Activated naive CD4-positive, alpha-beta T cell treated with anti-CD3 and anti-CD28 coated beads, Interleukin-2, amount 10 ng/mL, durations not matched to agents 7 days and 5 days (primary cell): ENCODE data around the gene ACTN4.

Experiments
- CTCF ChIA-PET: fragments of 350-600 bp; sonication (Branson Sonifier 250); formaldehyde crosslinking; loops from one replicate; lab custom pipeline; 2021; ENCODE audit warnings: antibody characterized with exemption; lab: Charles Lee
- DNase-seq: peaks from one replicate; pipeline ENCODE4 v3.0.0-alpha.2; 2020
- H3K27ac Mint-ChIP-seq: one replicate; pipeline ENCODE4 v1.8.0; 2021; ENCODE audit warnings: mild to moderate bottlenecking, moderate library complexity, mixed read lengths
- H3K27me3 Mint-ChIP-seq: one replicate; pipeline ENCODE4 v1.8.0; 2021; ENCODE audit warnings: mild to moderate bottlenecking, mixed read lengths
- H3K36me3 Mint-ChIP-seq: one replicate; pipeline ENCODE4 v1.8.0; 2021; ENCODE audit warnings: mixed read lengths
- H3K4me1 Mint-ChIP-seq: one replicate; pipeline ENCODE4 v1.8.0; 2021; ENCODE audit warnings: mixed read lengths
- H3K4me3 Mint-ChIP-seq: one replicate; pipeline ENCODE4 v1.8.0; 2021; ENCODE audit warnings: mild to moderate bottlenecking, moderate library complexity, mixed read lengths
- H3K9me3 Mint-ChIP-seq: one replicate; pipeline ENCODE4 v1.8.0; 2021; ENCODE audit warnings: mixed read lengths

The ACTN4 gene

DNA sequence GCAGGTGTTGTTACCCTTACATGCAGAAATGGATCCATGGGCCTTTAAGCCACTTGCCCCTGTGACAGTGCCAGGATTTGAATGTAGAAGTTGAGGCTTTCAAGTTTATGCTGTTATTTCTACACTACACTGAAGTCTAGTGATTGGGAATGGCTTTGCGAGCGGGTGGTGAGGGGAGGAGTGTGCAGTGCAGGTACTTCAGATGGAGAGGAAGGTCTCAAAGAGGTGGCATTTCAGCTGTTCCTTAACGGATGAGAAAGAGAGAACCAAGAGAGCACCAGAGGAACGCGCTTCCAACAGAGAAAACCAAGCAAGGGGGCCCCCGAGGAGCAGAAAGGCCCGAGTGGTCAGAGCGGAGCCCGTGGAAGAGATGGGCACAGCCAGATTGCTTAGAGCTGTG is 13.3 kb downstream of the ACTN4 start:
- H3K4me3 Mint-ChIP-seq: no peak overlapping the region
- H3K27ac Mint-ChIP-seq: no peak overlapping the region
- no peak for DNase-seq
- H3K9me3 Mint-ChIP-seq: no peaks in the 10 kb centered on the region
- no peaks in the 10 kb centered on the region for H3K27me3 Mint-ChIP-seq
- peaks cover 33% of the 10 kb centered on the region for H3K36me3 Mint-ChIP-seq
- H3K4me1 Mint-ChIP-seq: peaks cover 83% of the 10 kb centered on the region
- CTCF ChIA-PET: no interaction called here

DNA sequence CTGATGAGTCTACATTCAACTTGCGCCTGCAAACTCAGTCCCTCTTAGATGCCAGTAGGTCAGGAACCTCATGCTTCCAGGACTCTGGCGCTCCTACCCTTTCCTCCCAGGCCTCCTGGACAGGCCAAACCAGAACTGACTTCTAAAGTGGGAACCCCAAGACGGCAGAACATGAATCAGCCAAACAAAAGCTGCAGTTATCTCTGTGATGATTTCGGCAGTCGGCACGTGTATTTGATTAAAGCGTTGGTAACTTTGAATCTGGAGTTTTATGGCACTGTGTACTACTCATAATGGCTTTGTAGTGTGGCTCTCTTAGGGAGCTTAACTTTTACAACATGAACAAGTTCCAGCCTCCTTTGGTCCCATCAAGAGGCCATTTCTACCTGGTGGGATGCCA is 13.7 kb downstream of the ACTN4 start:
- Mint-ChIP-seq H3K36me3 (peaks cover 33% of the 10 kb centered on the region), H3K4me3 (no peak overlapping the region), H3K9me3 (no peaks in the 10 kb centered on the region), H3K27me3 (no peaks in the 10 kb centered on the region), H3K4me1 (peaks cover 83% of the 10 kb centered on the region), H3K27ac (no peak overlapping the region)
- DNase-seq: no peak
- CTCF ChIA-PET: no interaction called here

- Mint-ChIP-seq H3K27me3 (no peaks in the 10 kb centered on the region), H3K27ac (no peak overlapping the region), H3K4me1 (peaks cover 83% of the 10 kb centered on the region), H3K36me3 (peaks cover 33% of the 10 kb centered on the region), H3K9me3 (no peaks in the 10 kb centered on the region), H3K4me3 (no peak overlapping the region)
- DNase-seq: no peak
- CTCF ChIA-PET: interaction anchor here (0.7 kb wide), 1 partner anchor 9 kb away, joined by 3 read pairs; no protein-coding TSS in a partner anchor
These were observed 14.5 kb downstream of the ACTN4 start for GRCh38 chr19:38661996-38662395.

- H3K27me3 Mint-ChIP-seq: no peaks in the 10 kb centered on the region
- CTCF ChIA-PET: interaction anchor here (0.7 kb wide), 1 partner anchor 8 kb away, joined by 3 read pairs; no protein-coding TSS in a partner anchor
- H3K36me3 Mint-ChIP-seq: peaks cover 32% of the 10 kb centered on the region
- no peak for DNase-seq
- no peaks in the 10 kb centered on the region for H3K9me3 Mint-ChIP-seq
- H3K4me1 Mint-ChIP-seq: peaks cover 83% of the 10 kb centered on the region
- H3K27ac Mint-ChIP-seq: no peak overlapping the region
- no peak overlapping the region for H3K4me3 Mint-ChIP-seq
These were observed 15.2 kb downstream of the ACTN4 start for GRCh38 chr19:38662537-38663155.

DNA sequence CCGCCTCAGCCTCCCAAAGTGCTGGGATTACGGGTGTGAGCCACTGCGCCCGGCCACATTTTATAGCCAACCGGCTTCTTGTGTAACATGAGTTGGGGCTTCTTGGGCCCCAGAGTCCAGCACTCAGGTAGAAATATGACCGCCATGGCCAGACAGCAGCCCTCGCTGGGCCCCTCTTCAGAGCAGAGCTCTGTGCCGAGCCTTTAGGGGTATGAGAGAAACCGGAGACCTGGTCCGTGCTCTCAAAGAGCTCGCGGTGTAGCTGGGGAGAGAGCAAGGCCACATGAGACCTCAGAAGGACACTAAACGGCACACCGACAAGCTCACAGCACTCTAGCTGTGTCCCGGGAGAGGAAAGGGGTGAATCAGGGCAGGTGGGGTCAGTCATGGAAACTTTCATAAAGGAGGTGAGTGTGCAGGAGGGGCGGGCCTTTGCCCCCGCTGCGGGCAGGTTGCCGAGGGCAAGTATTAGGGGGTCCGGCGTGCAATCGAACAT is 15.8 kb downstream of the ACTN4 start:
- CTCF ChIA-PET: no interaction called here
- Mint-ChIP-seq H3K36me3 (peaks cover 33% of the 10 kb centered on the region), H3K4me1 (peaks cover 83% of the 10 kb centered on the region), H3K27ac (no peak overlapping the region), H3K9me3 (no peaks in the 10 kb centered on the region), H3K27me3 (no peaks in the 10 kb centered on the region), H3K4me3 (no peak overlapping the region)
- DNase-seq: no peak

- Mint-ChIP-seq H3K27me3 (no peaks in the 10 kb centered on the region), H3K9me3 (no peaks in the 10 kb centered on the region), H3K36me3 (peaks cover 32% of the 10 kb centered on the region), H3K4me1 (peaks cover 83% of the 10 kb centered on the region), H3K4me3 (no peak overlapping the region), H3K27ac (peak overlapping the region; percentile 9)
- CTCF ChIA-PET: interaction anchor here (0.6 kb wide), 1 partner anchor 446 kb away, joined by 3 read pairs; no protein-coding TSS in a partner anchor
- DNase-seq: no peak
These were observed 16.6 kb downstream of the ACTN4 start for GRCh38 chr19:38663957-38664502.

DNA sequence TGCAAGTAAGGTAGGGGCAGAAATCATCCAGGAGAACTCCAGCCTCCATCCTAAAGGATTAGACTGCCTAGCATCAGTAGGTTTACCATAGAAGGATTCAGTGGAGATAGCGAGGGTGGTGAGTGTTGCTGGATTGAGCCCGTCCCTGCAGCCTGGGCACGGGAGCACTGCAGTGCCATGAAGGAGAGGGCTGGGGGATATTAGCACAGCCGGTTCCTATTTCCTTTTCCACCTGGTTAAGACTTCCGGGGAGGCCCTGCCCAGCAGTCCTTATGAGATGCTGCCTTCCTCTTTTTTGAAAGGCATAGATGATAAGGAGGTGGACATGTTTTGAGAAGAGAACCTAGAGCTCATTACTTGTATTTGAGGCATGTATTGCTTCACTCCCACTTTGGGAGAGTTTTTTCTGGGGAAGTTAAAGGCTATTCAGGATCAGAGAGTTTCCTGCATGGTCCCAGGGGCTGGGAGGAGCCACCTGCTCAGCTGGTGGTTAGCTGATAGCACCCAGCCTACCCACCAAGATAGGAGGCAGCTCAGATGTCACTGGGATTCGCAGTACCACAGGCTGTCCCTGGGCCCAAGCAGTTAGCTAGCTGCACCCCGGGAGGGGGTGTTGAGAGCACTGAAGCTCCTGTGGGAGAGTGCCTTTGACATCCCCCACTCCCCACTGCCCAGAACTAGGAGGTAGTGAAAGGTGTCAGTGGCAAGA is 17.2 kb downstream of the ACTN4 start:
- Mint-ChIP-seq H3K27me3 (no peaks in the 10 kb centered on the region), H3K9me3 (no peaks in the 10 kb centered on the region), H3K4me3 (no peak overlapping the region), H3K27ac (no peak overlapping the region), H3K4me1 (peaks cover 84% of the 10 kb centered on the region), H3K36me3 (peaks cover 36% of the 10 kb centered on the region)
- CTCF ChIA-PET: interaction anchor here (0.6 kb wide), 1 partner anchor 445 kb away, joined by 3 read pairs; no protein-coding TSS in a partner anchor
- no peak for DNase-seq

GRCh38 chr19:38665219-38665931 is 17.9 kb downstream of the ACTN4 start:
- Mint-ChIP-seq H3K36me3 (peaks cover 40% of the 10 kb centered on the region), H3K9me3 (no peaks in the 10 kb centered on the region), H3K4me3 (no peak overlapping the region), H3K4me1 (peaks cover 85% of the 10 kb centered on the region), H3K27ac (no peak overlapping the region), H3K27me3 (no peaks in the 10 kb centered on the region)
- DNase-seq: no peak
- CTCF ChIA-PET: interaction anchor here (1.3 kb wide), 1 partner anchor 9 kb away, joined by 3 read pairs; no protein-coding TSS in a partner anchor

DNA sequence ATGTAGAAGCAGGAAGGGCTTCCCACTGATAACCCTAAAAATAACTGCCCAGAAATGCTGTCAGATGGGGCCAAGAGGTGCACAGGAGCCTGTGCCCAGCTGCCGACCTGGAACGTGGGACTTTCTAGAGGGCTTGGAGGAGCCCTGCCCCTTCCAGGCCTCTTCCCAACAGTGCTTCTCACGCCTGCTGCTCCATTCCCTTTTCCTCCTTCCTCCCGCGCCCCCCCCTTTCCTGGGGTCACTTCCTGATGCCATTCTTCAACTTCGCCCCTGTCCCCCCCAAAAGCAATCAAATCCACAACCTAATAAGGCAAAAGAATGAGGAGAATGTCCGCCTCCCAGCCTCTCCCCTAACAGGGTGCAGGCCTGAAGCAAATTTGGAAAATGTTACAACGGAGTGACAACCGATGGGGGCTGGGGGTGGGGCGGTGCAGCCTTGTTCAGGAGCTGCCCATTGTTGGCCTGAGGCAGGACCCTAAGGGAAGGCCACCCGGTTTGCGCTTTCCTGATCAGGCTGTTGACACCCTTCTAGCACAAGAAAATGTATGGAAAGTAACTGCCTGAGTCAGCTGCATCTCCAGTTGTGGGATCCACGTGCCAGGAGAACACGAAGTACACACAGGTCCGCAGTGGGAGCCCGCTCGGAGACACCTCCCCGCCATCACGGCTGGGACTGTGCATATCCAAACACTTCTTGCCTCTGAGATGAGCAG is 18.7 kb downstream of the ACTN4 start:
- no peak for DNase-seq
- CTCF ChIA-PET: interaction anchor here (0.8 to 1.5 kb wide), 3 partner anchors 9 to 264 kb away, joined by 3 to 5 read pairs (median 3); partner anchors contain the start of genes MRPS12 and SARS2
- H3K9me3 Mint-ChIP-seq: no peaks in the 10 kb centered on the region
- H3K27me3 Mint-ChIP-seq: no peaks in the 10 kb centered on the region
- H3K4me3 Mint-ChIP-seq: no peak overlapping the region
- H3K27ac Mint-ChIP-seq: no peak overlapping the region
- H3K4me1 Mint-ChIP-seq: peaks cover 88% of the 10 kb centered on the region
- peaks cover 37% of the 10 kb centered on the region for H3K36me3 Mint-ChIP-seq

GRCh38 chr19:38666663-38667511 is 19.4 kb downstream of the ACTN4 start:
- peaks cover 36% of the 10 kb centered on the region for H3K36me3 Mint-ChIP-seq
- H3K27me3 Mint-ChIP-seq: no peaks in the 10 kb centered on the region
- H3K27ac Mint-ChIP-seq: peak overlapping the region; percentile 65
- DNase-seq: peak; percentile 44
- H3K4me1 Mint-ChIP-seq: peaks cover 92% of the 10 kb centered on the region
- no peak overlapping the region for H3K4me3 Mint-ChIP-seq
- no peaks in the 10 kb centered on the region for H3K9me3 Mint-ChIP-seq
- CTCF ChIA-PET: interaction anchor here (0.6 to 1.5 kb wide), 5 partner anchors 10 to 263 kb away, joined by 3 to 5 read pairs (median 3); partner anchors contain the start of genes MRPS12 and SARS2

GRCh38 chr19:38667661-38668171 is 20.3 kb downstream of the ACTN4 start:
- H3K36me3 Mint-ChIP-seq: peaks cover 34% of the 10 kb centered on the region
- no peak overlapping the region for H3K4me3 Mint-ChIP-seq
- H3K27me3 Mint-ChIP-seq: no peaks in the 10 kb centered on the region
- H3K9me3 Mint-ChIP-seq: no peaks in the 10 kb centered on the region
- no peak for DNase-seq
- peaks cover 87% of the 10 kb centered on the region for H3K4me1 Mint-ChIP-seq
- CTCF ChIA-PET: interaction anchor here (0.7 to 1.5 kb wide), 2 partner anchors 63 to 262 kb away, joined by 3 to 5 read pairs; partner anchors contain the start of genes MRPS12 and SARS2
- H3K27ac Mint-ChIP-seq: no peak overlapping the region

DNA sequence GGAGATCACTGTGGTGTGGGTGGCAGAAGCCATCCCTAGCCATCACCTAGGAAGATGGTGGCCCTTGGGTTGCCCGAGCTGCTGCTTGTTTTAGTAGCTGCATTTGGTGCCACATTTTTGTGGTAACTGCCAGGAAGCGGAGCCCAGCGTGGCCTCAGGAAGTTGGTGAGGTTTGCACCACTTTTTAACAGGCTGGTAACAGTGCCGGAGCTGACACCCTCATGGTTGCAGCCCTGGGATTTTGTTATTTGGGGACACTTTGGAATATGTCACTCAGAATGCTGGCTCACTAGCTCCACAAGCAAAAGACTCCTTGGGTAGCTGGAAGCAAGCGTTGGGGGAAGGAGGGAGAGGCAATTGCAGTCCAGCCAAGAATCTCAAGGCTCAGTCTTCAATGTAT is 22.1 kb downstream of the ACTN4 start:
- peak; percentile 59 for DNase-seq
- peak overlapping the region; percentile 24 for H3K27ac Mint-ChIP-seq
- no peaks in the 10 kb centered on the region for H3K9me3 Mint-ChIP-seq
- no peaks in the 10 kb centered on the region for H3K27me3 Mint-ChIP-seq
- CTCF ChIA-PET: interaction anchor here (1.0 to 1.4 kb wide), 3 partner anchors 16 to 51 kb away, joined by 3 read pairs; partner anchors contain the start of gene EIF3K
- H3K36me3 Mint-ChIP-seq: peaks cover 34% of the 10 kb centered on the region
- peaks cover 82% of the 10 kb centered on the region for H3K4me1 Mint-ChIP-seq
- H3K4me3 Mint-ChIP-seq: peak overlapping the region; percentile 26
